SK-N-MC (cell line): ENCODE measurements around the gene AUTS2.
A peak's percentile ranks its signal among the peaks of the same experiment; 100 is the strongest.

Experiments used
- EZH2 ChIP-seq: fragments of 200-600 bp; sonication (generic); IDR thresholded peaks from one replicate; pipeline ENCODE4 v1.6.1; 2017; ENCODE audit warnings: antibody characterized with exemption
- POLR2AphosphoS5 ChIP-seq: IDR thresholded peaks from 2 replicates; pipeline ENCODE4 v1.6.1; 2012; ENCODE audit warnings: mild to moderate bottlenecking, low read depth, low read length, borderline replicate concordance

DNA sequence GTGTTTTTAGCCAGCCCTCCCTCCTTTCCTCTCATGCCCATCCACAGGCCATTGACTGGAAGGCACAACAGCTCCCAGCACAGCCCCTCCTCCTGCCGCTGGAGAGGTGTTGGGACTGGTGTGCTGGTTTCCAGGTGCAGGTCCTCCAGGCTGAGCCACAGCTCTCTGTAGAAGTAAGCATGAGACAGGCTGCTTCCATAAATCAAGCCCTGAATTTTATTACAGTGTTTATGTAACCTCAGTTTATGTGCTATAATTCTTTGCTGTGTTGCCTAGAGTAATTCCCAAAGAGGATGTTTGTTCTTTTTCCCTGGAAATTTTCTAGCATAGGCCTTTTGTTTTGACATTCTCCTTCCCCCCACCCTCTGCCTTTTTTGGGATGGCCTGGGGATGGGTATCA is 445.8 kb downstream of the AUTS2 start:
- TF ChIP-seq POLR2AphosphoS5, result peak; percentile 32; the same call in 1 of the 2 replicates
- no peak for TF ChIP-seq EZH2
